GM18508 (cell line): ENCODE measurements around the gene ANKRD52.
"Not testable (repeated sequence)": the region's sequence is repeated elsewhere in the genome, so short reads cannot be mapped to it uniquely, and the experiment has no call there.

Experiments
- ATAC-seq: cut with Tn5 transposase; IDR thresholded peaks from one replicate; pipeline ENCODE4 v1.9.1; 2021; ENCODE audit warnings: moderate number of reproducible peaks; ENCODE audit not compliant: insufficient read depth, unreplicated experiment

The ANKRD52 gene

DNA sequence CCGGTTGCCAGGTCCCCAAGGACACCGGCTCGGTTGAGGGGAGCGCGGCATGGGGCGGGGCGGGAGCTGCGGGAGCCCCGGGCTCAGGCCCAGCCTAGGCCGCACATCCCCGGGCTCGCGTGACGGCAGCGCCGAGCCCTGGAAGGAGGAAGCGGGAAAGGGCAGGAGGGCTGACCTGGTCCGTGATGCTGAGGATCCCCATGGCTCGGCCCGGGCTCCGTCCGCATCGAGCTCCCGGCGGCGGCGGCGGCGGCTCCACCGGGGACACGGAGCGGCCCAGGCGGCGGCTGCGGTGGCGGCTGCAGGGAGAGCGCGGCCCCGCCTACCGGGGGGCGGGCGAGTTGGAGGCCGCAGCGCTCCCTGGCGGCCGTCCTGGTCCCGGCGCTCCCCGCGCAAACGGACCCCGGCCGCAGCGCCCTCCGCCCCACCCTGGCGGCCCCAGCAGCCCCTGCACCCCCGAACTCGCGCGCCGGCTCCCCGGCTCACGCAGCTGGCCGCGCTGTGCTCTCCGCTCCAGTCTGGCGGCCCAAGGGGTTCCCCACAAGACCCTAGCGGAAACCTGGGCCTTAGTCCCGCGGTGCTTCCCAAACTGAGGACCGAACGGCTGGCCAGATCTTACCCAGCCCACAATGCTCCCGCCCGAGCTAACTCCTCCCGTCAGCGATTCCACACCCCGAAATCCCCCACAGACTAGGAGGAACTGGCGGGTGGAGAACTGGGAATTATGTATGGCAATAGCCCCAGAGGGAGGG is at the start of gene ANKRD52:
TSS of gene ANKRD52 (minus strand) at position 317 of the 752 bp plus-strand sequence. CDS start at position 202, 115 bp downstream.
- peak; percentile 52 for ATAC-seq

DNA sequence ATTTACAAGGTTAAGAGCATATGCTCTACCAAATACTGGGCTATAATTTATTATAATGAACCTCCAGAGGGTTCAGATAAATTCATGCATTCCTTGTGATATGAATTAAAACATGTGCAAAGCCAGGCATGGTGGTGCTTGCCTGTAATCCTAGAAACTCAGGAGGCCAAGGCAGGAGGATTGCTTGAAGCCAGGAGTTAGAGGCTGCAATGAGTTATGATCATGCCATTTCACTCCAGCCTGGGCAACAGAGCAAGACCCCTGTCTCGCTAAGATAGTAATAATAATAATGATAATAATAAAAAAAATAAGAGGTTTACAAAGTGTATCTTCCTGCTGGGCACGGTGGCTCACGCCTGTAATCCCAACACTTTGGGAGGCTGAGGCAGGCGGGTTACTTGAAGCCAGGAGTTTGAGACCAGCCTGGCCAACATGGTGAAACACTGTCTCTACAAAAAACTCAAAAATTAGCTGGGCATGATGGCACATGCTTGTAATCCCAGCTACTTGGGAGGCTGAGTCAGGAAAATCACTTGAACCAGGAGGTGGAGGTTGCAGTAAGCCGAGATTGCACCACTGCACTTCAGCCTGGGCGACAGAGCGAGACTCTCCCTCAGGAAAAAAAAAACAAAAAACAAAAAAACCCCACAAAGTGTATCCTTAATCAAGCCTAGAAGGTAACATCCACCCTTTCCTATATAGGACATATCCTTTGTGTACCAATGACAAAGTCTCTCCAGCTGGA is 49.2 kb upstream of the ANKRD52 start:
- no peak for ATAC-seq

DNA sequence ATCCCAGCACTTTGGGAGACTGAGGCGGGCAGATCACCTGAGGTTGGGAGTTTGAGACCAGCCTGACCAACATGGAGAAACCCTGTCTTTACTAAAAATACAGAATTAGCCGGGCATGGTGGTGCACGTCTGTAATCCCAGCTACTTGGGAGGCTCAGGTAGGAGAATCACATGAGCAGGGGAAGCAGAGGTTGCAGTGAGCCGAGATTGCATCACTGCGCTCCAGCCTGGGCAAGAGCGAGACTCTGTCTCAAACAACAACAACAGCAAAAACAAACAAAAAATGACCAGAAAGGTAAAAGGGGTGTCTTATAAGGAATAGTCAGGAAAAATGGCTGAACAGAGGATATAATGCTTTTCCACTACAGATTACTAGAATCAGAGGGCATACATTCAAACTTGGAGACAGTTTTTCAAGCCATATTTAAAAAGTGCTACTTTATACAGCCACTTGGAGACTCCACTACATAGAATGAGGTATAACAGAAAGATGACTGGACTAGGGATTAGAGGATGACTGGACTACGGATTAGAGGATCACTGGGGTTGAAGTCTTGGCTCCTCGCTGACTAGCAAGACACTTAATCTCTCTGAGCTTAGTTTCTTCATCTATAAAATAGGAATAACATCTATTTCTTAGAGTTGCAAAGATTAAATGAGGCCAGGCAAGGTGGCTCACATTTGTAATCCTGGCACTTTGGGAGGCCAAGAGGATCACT is 46.8 kb upstream of the ANKRD52 start:
- ATAC-seq = no peak

DNA sequence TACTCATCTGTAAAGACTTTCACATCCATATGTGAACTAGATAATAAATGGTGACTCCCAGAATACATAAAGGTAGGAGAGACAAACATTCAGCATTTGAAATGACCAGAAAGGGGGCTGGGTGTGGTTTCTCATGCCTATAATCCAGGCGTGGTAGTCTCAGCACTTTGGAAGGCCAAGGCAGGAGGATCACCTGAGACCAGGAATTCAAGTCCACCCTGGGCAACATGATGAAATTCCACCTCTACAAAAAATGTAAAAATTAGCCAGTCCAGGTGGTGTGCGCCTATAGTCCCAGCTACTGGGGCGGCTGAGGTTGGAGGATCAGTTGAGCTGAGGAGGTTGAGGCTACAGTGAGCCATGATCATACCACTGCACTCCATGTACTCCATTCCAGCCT is 46.1 kb upstream of the ANKRD52 start:
- ATAC-seq = no peak

DNA sequence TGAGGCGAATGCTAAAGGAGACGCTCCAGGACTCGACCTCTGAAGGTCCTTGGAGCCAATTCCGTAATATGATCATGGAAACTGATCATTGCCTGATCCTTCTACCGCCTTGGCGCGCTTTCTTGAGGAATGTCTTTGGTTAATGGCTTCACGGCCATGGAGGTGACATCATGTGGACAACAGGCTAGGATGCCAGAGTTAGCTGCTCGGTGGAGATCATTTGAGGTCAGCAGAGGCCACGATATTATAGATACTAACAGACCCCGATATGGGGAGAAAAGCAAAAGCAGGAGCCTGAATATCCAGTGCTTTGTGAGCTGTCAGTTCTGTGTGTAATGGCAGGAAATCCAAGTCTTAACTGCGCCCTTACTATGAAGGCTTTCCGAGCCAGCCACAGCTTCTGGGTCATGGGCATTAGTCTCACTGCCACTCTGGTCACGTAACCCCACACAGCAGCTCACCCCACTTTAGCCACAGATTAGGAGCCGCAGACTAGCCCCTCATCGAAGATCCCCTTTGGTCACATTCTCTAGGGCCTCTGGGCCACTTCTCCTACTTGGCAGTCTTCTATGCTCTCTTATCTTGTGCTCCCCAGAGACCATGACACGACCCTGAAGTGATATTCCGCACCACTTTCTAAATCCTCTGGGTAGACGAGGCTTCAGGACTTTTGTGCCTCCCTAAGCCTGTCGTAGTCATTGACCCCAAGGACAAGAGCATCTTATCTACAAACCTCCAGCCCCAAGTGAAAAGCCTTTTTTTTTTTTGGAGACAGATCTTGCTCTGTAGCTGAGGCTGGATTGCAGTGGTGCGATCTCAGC is 42.7 kb upstream of the ANKRD52 start:
- ATAC-seq = no peak

DNA sequence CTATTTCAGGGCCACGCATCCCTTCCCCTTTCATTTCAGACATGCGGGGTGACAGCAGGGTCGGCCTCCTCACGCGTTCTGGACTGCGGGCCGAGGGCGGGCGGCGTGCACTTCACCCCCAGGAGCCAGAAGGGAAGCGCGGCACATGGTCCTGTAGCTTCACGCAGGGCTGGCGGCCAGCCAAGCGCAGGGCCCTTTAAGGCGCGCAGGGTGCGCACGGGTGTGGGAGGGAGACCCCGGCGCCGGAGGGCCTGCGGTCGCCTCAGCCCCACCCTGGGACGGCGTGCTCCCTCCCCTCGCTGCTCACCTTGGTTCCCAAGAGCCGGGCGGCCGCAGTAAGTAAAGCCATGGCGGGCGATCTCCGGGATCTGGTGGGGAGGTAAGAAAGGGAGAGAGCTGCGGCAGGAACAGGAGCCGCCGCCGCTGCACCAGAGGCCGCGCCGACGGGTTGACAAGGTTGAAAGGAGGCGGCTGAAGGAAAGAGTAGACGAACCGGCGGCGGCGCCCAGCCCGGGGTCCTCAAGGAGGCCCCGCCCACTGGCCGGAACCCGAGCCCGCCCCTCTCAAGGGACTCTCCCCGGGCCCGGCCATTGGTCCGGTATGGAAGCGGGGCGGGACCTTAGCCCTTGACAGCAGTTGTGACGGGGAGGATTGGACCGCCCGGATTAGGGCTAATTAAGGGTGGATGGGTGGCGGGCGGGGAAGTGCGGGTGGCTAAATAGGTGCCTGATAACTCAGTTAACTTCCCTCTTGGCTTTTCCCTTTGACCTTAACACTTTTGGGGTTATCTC is 41.9 kb upstream of the ANKRD52 start, which contains the start of gene CS:
TSS of gene CS (minus strand) at position 478 of the 791 bp plus-strand sequence. CDS start at position 349, 129 bp downstream.
- peak; percentile 79 for ATAC-seq

DNA sequence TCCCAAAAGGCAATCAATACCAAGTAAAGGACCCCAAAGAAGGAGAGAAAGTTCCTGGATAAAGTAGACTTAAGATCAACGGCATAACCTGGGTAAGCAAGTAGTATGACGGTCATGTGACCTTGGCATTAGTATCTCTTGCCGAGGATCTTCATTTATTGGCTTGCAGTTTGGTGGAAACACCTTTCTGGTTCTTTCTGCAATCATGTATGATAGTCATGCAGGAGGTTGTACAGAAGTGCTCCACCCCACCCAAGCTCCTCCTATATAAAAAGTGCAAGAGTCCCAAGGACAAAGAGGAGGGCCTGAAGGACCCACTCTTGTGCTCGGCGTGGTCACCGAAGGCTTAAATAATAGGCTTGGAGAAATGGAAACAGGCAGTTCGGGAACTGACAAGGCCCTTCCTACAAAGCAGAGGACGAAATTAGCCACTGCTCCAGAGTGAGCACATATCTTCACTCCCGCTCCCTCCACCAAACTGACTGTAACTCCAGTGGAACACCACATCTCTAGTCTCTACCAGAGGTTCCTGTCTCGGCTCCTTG is 41.2 kb upstream of the ANKRD52 start:
- ATAC-seq = no peak

DNA sequence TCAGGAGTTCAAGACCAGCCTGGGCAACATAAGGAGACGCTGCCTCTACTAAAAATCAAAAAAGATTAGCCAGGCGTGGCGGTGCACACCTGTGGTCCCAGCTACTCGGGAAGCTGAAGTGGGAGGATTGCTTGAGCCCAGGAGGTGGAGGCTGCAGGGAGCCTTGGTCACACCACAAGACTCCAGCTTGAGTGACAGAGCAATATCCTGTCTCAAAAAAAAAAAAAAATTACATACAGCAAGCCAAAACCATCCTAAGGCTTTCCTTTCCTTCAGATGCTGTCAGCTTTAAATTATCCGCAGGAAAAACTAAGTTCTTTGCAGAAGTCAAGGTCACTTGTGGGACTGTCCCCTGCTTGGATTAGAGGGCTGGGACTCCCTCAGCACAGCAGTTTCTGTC is 40.6 kb upstream of the ANKRD52 start:
- ATAC-seq = no peak

DNA sequence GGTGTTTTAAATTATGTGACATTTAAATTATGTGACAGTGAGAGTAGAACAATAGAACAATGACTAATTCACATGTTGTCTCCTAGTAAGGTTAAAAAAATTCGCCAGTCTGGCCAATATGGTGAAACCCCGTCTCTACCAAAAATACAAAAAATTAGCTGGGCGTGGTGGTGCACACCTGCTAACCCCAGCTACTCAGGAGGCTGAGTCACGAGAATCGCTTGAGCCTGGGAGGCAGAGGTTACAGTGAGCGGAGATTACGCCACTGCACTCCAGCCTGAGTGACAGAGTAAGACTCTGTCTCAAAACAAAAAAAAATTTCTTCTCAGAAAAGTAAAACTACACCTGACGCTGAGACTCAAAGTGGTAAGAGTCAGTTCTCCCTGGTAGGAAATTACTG is 39.2 kb upstream of the ANKRD52 start:
- no peak for ATAC-seq

DNA sequence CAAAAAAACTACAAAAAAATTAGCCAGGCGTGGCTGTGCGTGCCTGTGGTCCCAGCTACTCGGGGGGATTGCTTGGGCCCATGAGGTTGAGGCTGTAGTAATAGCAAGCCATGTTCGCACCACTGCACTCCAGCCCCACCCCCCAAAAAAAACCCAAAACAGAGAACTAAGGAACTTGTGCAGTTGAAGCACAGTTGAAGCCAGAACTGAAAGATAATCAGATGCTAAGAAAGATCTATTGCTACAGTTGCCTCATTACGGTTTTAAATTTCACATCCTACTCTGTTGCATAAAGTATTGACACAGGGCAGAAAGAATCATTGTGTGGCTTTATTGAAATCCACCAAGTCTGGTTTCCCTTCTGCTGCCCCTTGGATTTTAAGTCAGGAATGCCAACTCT is 38.1 kb upstream of the ANKRD52 start:
- ATAC-seq = no peak

DNA sequence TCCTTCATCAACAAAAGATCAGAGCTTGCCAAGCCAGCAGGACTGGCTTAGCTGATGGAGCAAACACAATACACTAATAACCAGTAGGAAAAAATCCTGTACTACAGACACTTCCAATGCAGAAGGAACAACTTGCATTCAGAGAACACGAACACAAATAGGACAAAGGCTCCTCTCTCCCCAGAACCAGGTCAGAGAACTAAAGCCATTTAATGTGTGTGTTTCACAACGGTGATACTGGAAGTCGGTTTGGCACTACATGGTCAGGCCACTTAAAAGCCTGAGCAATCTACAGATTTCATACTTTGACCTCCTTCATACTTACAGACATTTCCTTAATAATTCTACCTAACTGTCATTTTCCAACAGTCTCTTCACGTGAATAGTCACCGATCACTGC is 35.6 kb upstream of the ANKRD52 start:
- no peak for ATAC-seq

DNA sequence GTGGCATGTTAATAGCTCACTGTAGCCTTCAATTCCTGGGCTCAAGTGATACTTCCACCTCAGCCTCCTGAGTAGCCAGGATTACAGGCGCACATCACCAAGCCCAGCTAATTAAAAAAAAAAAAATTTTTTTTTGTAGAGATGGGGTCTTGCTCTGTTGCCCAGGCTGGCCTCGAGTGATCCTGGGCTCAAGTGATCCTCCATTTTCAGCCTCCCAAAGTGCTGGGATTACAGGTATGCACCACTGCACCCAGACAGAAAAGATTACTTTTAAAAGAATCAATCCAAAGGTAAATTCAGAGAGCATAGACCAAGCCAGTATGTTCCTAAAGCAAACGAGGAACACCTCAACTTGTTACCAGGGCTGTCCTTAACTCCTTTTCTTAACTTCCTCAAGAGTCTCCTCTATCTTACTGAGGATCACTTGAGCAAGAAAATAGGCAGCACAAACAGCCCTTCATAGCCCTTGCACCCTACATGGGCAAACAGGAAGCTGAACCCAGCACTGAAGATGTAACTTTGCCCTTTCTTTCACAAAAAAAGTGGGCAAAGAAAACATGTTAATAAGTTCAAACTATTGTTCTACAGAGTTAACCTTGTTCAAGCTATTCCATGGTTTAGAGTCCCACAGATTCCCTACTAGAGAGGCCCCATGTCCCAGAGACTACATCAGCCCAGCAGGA is 30.7 kb upstream of the ANKRD52 start:
- no peak for ATAC-seq

DNA sequence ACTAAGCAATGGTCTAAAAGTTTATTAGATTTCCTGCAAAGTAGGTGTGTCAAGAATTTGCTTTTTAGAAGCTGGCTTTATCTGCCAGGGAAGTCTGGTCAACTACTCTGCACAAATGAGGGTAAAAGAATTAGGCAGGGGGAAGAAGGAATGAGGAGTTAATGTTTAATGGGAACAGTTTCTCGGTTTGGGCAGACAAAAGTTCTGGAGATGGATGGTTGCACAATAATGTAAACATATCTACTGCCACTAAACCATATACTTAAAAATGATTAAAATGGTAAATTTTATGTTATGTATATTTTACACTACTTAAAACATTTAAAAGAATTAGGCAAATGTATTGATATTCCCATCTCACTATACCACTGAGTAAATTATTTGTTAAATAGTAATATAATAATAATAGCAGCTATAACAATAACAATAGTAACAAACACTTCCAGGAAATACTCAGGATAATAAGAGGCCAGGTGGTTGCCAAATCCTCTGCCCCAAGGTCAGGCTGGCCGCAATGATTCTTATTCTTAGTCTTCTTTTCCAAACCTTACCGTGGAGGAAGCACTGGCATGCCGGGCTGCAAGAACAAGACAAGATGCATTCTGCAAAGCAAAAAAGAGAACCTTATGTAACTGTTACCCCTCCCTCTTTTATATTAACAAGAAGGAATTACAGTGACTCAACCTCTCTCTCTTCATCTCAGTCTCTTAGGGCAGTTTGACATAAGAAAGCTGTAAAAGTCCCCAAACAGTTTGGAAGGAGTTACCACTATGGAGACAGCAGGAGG is 28.1 kb upstream of the ANKRD52 start:
- ATAC-seq = no peak

DNA sequence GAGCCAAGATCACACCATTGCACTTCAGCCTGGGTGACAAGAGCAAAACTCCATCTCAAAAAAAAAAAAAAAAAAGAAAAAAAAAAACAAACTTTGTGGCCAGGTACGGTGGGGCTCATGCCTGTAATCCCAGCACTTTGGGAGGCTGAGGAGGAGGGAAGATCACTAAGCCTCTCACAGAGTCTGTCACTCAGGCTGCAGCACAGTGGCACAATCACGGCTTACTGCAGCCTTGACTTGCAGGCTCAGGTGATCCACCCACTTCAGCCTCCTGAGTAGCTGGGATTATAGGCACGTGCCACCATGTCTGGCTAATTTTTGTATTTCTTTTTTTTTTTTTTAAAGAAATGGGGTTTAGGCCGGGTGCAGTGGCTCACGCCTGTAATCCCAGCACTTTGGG is 26.1 kb upstream of the ANKRD52 start:
- not testable (repeated sequence) for ATAC-seq

DNA sequence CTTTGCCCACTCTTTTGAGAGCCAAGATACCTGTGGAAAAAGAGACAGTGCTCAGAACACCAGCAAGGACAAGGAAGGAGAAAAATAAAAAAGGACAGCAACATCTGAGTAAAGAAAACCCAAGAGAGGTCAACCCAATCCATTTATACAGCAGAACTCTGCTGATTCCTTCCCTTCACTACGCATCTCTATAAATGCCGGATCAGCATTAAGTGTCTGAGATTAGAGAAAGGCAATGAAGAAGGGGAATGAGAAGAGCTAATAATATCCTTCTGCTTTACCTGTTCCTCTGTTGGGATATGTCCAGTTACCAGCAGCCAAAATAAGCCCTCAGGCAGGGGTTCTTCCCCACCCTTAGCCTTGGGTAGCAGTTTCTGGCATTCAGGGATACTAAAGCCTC is 24.4 kb upstream of the ANKRD52 start:
- no peak for ATAC-seq

DNA sequence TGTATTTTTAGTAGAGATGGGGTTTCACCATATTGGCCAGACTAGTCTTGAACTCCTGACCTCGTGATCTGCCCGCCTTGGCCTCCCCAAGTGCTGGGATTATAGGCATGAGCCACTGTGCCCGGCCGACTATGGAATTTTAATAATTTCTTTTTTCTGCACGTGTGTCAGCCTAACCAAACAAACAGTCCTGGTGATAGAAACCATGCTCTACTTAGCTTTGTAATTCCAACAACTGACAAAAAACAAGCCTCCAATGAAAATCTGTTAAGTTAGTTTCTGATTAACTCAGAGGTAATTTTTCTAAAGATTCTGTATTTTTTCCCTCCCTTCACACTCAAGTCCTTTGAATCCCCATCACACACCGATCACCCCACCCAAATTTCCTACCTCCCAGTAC is 23.8 kb upstream of the ANKRD52 start:
- ATAC-seq = no peak

DNA sequence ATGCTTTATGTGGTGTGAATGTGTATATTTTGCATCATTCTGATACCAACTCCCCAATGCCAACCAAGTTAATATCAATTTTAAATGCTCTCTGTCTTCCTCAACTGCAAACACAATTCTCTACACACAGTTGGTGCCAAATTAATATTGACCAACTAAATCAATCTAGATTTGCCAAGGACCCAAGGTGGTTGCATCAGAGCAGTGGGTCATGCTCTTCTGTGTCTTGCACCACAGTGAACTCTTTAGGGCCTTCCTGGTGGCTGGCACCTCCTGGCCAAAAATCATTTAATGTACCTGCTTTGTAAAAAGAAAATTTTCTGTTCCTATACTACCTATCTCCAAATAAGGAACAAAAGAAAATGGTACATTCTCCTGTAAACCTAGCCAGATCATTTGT is 22.7 kb upstream of the ANKRD52 start:
- ATAC-seq = no peak

DNA sequence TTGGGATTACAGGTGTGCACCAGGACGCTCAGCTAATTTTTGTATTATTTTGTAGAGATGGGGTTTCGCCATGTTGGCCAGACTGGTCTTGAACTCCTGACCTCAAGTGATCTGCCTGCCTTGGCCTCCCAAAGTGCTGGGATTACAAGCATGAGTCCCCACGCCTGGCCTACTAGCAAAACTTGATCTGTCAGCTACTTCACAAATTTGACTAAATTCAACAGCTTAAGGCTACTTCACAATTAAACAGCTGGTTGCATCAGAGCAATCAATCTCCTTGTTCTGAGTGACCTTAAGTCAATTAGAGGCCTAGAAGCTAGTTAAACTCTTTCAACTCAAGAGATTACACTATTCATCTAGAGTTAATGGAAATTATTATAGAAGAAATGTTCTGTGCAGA is 20.7 kb upstream of the ANKRD52 start:
- ATAC-seq = no peak
